GM18519 (cell line): ENCODE results near the gene TENM4.

Experiments used
- ATAC-seq: cut with Tn5 transposase; IDR thresholded peaks from one replicate; pipeline ENCODE4 v1.9.1; 2021; ENCODE audit warnings: mild to moderate bottlenecking, moderate library complexity; ENCODE audit not compliant: unreplicated experiment, low FRiP score

The TENM4 gene

GRCh38 chr11:78603792-78604191, 837.0 kb downstream of the TENM4 start:
- no peak for ATAC-seq
